NCI-H2029 treated with DMSO at 0.1 percent for 48 hours (cell line): ENCODE data around the gene GDPD4.

ENCODE experiments used
- DNase-seq: peaks from one replicate; lab custom pipeline; 2025; lab: John Stamatoyannopoulos, UW

GDPD4 gene

DNA sequence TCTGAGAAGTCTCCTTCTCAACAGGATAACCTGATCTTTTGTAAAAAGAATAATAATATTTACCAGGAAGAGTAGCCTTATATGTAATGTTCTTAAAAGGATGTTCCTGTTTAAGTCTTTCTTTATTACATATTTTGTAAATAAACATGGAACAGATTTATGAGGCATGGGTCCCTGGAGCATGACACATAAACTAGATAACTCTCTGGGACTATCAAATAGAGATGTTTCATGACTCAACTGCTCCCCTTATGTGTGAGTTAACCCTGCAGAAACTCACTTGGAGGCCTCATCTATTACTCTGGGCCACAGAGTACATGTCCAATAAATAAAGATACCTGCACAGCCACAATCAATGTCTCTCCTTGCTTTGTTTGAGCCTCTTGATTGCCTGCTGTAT is 64.6 kb downstream of the GDPD4 start:
- DNase-seq, result no peak

DNA sequence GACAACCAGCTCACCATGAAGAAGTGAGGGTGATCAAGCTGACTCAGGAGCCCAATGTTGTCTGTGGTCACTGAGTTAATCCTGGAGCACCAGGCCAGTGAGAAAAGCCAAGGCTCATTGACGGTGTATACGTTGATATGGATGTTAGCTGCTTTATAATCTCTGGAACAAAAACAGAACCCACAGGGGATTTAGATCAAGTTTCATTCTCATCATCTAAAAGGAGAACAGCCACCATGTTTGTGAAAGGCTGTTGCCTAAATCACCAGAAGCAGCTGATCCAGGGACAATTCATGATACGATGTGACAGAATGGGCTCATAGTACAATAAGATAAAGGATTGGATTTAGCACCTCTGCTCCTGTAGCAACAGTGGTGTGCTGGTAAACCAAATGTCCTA is 68.5 kb downstream of the GDPD4 start:
- DNase-seq, result no peak

DNA sequence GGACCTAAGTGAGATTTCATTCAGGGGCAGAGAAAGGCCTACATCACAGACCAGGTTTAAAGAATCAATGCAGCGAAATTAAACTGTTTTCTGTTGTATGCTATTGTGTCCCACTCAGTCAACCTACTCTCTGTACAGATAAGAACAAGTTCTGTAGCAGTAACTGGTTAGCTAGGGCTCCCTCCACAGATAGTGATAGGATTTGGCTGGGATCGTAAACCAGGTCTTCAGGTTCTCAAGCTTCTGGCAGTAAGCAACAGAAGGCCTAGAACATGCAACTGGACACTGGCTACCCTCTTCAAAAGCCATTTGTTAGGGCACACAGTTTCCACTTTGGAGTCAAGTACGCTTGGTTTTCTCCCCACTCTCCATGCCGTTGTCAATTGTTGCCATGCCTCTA is 69.2 kb downstream of the GDPD4 start:
- DNase-seq, result no peak

DNA sequence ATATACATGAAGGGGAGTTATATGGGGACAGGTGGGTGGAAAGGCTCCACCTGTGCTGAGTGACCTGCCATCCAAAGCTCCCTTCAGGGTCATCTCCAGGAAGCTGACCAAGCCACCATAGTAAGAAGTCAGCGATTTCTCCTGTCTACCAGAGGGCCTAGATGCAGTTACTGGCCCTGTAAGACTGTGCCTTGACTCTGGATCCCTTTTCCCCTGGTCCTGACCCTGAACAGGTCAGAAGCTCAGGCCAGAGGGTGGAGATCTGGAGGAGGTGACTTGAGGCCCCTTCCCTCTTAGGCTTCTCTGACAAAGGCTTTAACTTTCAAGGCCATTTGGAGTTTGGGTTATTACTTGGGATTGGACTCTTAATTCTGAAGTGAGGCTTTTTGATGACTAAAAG is 69.7 kb downstream of the GDPD4 start:
- DNase-seq, result no peak

DNA sequence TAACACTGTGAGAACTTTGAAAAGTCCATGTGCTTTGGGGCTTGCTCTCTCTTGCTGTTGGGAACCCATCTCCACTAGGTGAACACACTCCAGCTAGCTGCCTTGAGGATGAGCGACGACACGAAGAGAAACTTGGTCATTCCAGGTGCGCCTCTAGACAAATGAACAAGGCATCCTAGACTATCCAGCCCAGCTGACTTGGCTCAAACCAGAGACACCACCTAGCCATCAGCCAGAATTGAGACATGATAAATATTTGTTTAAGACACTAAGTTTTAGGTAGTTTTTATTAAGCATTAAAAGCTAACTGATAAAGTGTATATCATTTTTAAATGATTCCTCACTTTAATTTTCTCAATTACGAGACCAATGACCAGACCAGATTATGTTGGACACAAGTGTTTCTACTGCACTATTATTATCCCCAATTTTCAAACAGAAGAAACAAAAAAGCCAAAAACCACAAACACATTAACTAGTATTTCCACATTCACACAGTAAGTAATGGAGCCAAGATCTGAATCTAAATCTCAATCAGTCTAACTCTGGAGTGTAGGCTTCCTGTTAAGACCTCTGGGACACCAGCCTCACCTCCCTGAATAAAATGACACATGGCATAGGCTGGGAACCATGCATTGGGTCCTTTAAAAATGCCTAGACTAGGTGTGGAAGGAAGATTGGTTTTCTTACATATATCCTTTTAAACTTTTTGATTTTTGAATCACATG is 70.4 kb downstream of the GDPD4 start:
- no peak for DNase-seq

DNA sequence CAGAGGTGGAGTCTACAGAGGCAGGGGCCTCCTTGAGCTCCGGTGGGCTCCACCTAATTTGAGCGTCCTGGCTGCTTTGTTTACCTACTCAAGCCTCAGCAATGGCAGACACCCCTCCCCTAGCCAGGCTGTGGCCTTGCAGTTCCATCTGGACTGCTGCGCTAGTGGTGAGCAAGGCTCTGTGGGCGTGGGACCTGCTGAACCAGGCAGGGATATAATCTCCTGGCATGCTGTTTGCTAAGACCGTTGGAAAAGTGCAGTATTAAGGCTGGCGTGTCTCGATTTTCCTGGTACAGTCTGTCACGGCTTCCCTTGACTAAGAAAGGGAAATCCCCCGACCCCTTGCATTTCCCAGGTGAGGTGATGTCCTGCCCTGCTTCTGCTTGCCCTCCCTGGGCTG is 77.7 kb downstream of the GDPD4 start:
- no peak for DNase-seq

DNA sequence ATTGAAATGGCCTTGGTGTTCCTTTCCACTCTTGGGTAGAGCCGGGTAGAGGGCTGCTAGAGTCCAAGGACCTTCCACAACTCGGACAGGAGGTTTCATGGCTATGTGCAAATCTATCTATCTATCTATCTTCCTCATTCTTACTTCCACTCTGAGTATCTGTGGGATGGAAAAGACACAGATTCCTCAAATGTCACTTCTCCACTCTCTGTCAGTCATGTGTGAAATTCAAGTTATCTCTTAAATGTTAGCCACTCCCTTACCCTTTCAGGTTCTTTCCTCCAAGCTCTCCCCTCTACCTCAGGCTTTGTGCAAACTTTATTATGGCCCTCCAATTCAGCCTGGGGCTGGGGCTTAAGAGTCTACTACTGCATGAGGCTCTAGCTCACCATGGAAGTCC is 84.3 kb downstream of the GDPD4 start:
- no peak for DNase-seq

DNA sequence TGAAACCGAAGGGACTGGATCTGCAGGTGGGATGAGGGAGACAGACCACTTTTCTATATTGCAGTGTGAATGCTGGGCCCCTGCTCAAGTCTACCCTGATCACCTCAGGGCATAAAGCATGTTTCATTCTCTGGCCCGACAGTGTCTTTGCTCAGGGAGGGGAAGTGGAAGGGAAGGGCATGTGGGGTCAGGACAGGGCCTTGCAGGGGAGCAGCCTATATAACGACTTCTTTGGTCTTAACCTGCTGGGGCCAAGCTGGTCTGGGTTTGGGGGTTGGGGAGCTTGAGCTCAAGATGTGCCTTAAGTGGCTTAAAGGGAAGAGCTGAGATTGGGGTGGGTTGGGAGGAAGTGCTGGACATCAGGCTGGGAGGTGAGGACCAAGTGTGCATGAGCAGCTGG is 86.4 kb downstream of the GDPD4 start:
- no peak for DNase-seq

DNA sequence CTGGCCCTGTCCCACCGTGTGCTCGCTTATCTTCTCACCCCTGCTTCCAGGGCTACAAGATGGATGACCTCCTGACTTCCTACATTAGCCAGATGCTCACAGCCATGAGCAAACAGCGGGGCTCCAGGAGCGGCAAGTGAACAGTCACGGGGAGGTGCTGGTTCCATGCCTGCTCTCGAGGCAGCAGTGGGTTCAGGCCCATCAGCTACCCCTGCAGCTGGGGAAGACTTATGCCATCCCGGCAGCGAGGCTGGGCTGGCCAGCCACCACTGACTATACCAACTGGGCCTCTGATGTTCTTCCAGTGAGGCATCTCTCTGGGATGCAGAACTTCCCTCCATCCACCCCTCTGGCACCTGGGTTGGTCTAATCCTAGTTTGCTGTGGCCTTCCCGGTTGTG is 86.9 kb downstream of the GDPD4 start:
- no peak for DNase-seq

DNA sequence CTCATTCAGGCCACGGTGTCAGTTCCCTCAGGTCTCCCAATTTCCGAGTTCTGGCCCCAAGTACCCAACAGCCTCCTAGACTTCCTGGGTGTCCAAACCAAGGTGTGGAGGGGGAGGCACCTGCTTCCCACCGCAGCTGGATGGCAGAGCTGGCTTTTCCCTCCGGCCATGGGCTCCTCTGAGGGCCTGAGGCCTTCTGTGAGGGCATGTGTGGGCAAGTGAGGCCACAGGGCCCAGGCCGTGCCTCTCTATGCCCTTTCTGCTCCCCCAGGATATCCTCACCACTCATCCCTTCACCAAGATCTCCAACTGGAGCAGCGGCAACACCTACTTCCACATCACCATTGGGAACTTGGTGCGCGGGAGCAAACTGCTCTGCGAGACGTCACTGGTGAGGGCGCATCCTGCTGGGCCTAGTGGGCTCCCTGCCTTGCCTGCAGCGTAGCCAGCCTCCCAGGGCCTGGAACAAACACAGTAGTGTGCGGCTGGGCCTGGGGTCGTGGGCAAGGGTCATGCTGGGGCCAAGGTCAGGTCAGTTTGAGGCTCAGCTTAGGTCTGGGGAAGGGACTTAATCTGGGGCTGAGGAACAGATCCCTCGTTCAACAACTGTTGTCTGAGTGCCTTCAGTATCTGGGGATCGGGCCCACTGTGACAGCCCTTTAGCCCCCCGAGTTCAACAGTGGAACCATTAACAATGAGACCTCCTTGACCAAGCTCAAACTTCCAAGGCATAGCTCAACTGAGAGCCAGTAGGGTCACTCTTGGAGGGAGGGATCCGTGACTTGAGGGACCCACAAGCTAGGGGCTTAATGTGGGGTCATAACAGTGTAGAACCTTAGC is 87.7 kb downstream of the GDPD4 start:
- no peak for DNase-seq

DNA sequence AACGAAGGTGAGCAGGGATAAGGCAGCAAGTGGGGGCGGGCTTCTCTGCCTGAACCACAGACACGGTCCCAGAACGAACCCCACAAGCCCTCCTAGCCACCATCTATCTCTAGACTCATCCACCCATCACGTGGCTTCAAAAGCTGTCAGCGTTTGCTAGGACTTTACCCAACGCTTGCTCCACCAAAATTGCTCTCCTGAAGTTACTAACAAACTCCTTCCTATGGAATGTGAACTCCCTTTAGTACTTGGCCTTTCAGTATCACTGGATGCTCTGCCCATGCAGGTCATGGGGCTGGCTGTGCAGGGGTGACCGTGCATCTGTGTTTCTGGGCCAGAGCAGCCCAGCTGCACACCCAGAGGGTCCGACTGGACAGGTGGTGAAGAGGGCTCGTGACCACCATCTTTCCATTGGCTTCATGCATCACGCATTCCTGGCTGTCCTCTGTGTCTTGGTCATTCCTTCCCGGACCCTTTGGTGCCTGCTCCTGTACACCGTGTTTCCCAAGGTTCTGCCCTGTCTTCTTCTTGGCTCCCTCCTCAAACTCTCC is 88.4 kb downstream of the GDPD4 start:
- no peak for DNase-seq

DNA sequence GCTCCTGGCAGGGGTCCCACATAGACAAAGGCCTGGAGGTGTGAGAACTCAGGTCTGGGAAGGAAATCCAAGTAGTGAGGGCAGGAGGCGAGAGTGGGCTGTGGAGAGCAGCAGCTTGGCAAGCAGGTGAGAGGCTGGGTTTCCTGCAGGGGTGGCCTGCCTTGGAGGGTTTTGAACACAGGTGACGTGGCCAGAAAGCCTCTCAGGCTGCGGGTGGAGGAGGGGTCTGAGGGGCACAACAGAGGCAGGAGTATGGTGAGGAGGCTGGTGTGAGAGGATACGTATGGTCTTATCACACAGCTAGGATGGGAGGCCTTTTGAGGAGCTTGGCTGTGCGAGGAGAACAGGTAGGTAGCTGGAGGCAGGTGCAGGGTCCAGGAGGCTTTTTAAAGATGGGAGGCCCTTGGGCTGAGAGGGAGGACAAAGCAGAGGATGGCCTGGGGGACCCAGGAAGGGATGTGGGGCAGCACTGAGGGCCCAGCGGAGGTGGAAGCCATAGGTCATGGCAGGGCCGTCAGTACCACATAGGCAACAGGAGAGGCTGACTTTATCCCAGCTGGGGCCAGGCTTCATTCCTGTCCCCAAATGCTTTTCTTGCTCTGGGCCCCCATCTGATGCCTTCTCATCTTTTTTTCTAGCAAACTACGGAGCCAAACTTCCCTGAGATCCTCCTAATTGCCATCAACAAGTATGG is 89.0 kb downstream of the GDPD4 start:
- no peak for DNase-seq

DNA sequence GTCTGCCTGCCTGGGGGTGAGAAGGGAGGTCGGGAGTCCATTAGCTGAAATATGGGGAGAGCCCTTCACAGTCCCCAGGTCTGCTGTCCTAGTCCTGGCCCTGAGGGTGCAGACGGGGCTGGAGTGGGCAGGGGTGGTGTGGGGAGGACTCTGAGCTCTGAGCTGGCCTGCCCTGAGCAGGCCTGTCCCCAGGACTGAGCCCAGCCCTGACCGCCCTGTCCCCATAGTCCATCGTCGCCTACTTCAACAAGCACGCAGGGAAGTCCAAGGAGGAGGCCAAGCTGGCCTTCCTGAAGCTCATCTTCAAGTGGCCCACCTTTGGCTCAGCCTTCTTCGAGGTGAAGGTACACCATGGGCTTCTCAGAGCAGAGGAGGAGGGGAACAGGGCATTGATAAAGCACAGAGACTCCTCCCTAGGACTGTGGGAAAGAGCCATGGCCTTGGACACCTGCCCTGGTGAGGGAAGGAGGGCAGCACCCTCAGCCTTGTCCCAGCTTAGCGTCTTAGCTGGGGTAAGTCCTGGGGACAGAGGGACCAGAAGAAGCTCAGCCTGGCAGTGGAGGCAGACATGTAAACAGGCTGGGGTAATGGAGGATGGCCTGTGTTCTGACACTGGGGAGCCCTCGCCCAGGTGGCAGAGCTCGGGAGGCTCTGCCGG is 89.8 kb downstream of the GDPD4 start:
- no peak for DNase-seq

DNA sequence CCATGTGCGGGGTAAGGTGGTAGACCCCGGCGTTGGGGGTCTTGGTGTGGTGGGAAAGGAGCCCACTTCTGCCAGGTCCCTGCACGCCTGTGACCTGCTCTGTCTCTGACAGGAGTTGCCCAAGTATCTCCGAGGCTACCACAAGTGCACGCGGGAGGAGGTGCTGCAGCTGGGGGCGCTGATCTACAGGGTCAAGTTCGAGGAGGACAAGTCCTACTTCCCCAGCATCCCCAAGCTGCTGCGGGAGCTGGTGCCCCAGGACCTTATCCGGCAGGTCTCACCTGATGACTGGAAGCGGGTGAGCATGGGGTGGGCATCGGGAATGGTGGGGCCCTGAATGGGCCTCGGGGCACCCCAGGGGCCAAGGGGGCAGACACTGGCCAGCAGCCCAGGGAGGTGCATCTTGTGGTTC is 90.4 kb downstream of the GDPD4 start:
- DNase-seq, result no peak

DNA sequence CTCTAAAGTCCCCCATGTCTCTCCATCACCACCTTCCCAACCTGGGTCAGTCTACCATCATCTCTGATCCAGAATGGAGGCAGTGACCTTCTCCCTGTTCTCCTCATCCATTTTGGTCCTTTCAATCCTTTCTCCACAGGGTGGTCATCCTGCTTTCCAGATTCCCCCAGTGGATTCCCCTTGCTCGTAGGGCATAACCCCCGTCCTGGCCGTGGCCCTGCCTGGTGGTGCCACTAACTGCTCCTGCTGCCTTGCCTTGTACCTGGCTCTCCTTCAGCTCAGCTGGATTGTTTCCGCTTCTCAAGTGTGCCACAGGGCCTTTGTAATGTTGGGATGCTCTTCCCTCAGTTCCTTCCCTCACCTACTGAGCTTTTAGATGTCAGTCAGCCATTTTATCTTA is 91.8 kb downstream of the GDPD4 start:
- DNase-seq, result no peak

DNA sequence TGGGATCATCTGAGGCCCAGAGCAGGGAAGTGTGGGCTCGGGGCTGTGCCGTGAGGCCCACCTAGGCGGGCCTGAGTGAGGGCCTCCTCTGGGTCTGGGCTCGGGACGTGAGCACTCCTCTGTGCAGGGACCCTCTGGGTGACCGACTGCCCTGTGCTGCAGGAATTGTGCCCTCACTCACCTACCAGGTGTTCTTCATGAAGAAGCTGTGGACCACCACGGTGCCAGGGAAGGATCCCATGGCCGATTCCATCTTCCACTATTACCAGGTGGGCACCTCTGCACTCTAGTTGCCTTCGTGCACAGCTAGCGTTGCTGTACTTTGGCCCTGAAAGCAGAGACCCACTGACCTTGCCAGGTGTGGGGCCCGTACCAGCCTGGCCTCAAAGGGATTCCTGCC is 93.0 kb downstream of the GDPD4 start:
- no peak for DNase-seq

DNA sequence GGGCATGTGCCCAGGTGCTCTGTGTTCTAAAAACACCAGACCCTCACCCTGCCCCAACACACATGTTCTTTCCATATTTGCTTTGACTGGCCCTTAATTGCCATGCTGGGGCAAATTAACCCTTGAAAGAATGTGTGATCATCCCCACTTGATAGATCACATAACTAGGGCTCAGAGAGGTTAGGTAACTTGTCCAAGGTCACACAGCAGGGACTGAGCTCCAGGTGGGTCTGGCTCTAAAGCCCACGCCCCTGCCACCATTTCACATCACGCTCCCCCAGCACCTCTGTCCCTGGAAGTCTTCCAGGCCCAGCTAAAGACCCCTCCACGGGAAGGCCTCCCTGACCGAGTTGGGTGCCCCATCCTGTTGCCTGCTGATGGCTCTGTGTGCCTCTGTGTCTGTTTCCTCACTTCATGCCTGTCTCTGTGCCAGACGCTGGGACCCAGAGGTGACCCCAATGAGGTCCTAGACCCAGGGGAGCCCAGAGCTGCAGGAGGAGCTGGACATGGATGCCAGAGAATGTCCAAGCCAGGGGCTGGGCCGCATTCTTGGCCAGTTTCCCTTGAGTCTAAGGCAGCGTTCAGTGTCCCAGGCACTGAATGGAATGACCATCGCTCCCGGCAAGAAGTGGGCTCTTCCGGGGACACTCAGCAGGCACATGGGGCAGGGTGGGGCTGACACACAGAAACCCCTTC is 93.7 kb downstream of the GDPD4 start:
- DNase-seq, result no peak

DNA sequence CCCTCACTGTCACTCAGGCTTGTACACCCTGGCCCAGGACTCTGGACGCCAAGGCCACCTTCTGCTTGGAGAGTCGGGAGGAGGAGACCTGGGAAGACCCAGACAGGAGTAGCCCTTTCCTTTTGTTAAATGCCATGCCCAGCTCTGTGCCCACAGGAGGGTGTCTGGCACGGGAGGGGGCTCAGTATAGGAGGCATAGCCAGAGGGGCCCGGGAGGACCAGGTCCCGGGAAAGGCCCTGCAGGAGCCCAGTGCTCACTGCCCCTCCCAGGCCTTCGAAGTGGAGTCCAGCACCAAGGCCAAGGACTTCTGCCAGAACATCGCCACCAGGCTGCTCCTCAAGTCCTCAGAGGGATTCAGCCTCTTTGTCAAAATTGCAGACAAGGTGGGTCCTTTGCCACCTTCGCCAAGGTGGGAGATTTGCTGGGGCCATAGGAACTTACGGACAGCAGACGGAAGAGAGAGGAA is 94.4 kb downstream of the GDPD4 start:
- DNase-seq, result no peak

DNA sequence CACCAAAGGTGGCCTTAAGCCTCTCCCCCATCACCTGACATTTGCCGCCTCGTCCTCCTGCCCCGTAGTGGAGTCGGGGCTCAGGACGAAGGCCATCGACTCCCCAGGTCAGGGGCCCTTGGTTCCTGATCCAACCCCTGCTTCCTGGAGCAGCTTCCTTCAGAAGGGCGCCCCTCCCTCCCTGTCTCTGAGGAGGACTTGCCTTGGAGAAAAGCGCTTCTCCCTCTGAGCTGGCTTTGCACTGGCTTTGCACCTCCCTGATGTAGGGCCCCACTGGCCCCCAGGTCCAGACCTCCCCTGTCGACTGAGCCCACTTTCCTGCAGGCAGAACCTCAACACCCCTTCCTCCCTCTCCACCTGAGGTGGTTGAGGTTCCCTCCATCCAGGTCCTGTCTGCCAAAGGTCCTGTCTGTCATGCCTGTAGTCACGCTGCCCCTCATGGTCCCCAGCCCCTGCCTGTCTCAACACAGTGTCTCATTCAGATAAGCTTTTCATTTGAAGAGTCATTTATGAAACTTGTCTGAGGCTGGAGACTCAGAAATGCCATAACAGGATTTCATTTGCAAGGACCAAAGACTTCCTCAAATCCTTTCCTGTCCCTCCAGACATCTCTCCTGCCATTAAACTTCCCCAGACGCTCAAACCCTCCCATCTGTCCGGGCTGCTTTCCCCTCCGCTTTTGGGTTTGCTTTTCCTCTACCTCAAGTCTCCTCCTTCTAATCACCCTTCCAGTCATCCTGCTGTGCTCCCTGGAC is 95.0 kb downstream of the GDPD4 start:
- DNase-seq, result no peak

DNA sequence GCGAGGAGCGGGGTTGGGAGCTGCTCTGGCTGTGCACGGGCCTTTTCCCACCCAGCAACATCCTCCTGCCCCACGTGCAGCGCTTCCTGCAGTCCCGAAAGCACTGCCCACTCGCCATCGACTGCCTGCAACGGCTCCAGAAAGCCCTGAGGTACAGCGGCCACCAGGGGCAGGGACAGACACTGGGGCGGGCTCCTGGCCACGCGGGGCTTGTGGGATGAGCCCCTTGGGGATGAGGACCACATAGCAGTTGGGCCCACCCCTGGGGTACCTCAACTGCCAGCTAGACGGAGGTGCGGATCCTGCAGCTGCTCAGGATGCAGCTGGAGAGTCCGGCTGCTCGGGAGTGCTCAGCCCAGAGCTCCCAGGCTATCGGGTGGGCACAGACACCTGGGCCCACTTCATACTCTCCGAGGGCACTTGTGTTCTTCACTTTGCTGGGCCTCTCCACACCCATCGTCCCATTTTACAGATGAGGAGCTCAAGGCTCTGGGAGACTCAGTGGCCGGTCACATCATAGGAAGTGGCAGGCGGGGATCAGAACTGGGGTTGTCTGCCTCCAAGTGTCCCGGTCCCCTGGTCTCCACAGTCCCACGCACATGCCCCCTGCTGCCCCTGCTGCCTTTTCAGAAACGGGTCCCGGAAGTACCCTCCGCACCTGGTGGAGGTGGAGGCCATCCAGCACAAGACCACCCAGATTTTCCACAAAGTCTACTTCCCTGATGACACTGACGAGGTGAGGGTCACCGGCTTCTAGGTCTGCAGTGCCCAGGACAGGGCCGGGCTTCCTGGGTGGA is 95.8 kb downstream of the GDPD4 start:
- DNase-seq, result no peak
